Neutrophil (primary cell): Measurements from ENCODE around the gene PGF.
A peak's percentile ranks its signal among the peaks of the same experiment; 100 is the strongest.

Experiments
- H3K27ac ChIP-seq: fragments of 200-600 bp; sonication (generic); 2 replicates; pipeline ENCODE4 v1.5.1; 2016; ENCODE audit warnings: mild to moderate bottlenecking, moderate library complexity
- H3K27me3 ChIP-seq: fragments of 200-600 bp; sonication (generic); 2 replicates; pipeline ENCODE4 v1.6.0; 2016; ENCODE audit warnings: mild to moderate bottlenecking
- H3K36me3 ChIP-seq: fragments of 200-600 bp; sonication (generic); 2 replicates; pipeline ENCODE4 v1.5.1; 2017
- H3K4me1 ChIP-seq, 2 experiments: fragments of 200-600 bp in 1 of 2; sonication (generic) in 1 of 2; 1 replicate in 1 of 2; 2 replicates in 1 of 2; pipeline versions ENCODE4 v1.5.1 to v1.6.1; 2013 to 2016; ENCODE audit warnings: low read depth in 1 of 2, low read length in 1 of 2, mild to moderate bottlenecking in 1 of 2, moderate library complexity in 1 of 2; ENCODE audit not compliant: control insufficient read depth in 1 of 2, insufficient read depth in 1 of 2
- H3K4me3 ChIP-seq, 2 experiments: fragments of 200-600 bp in 1 of 2; sonication (generic) in 1 of 2; 1 replicate in 1 of 2; 2 replicates in 1 of 2; pipeline ENCODE4 v1.5.1; 2013 to 2016; ENCODE audit warnings: low read depth in 1 of 2, low read length in 1 of 2, mild to moderate bottlenecking in 1 of 2, moderate library complexity in 1 of 2
- H3K9me3 ChIP-seq: fragments of 200-600 bp; sonication (generic); 2 replicates; pipeline ENCODE4 v1.5.1; 2016
- CTCF ChIP-seq: fragments of 200-600 bp; sonication (generic); IDR thresholded peaks from 2 replicates; pipeline ENCODE4 v1.5.1; 2016; ENCODE audit warnings: antibody characterized with exemption

The PGF gene

GRCh38 chr14:74942181-74942580 lies 13.2 kb downstream of the PGF start:
- H3K4me3 ChIP-seq: no peak overlapping the region
- TF ChIP-seq CTCF: no peak
- H3K36me3 ChIP-seq: no peaks in the 10 kb centered on the region
- no peaks in the 10 kb centered on the region for H3K9me3 ChIP-seq
- no peaks in the 10 kb centered on the region for H3K27me3 ChIP-seq
- H3K4me1 ChIP-seq: peaks cover 7 to 25% of the 10 kb centered on the region in 2 experiments
- H3K27ac ChIP-seq: no peak overlapping the region

- Histone ChIP-seq H3K9me3 (no peaks in the 10 kb centered on the region), H3K27me3 (no peaks in the 10 kb centered on the region), H3K27ac (no peak overlapping the region), H3K4me1 (peaks cover 7 to 25% of the 10 kb centered on the region in 2 experiments), H3K4me3 (peak overlapping the region; percentile 2 to 18), H3K36me3 (no peaks in the 10 kb centered on the region)
- no peak for TF ChIP-seq CTCF
Observed at GRCh38 chr14:74941676-74942097, 13.7 kb downstream of the PGF start.

GRCh38 chr14:74940956-74941565 lies 14.3 kb downstream of the PGF start:
- peak overlapping the region; percentile 2 to 18 for H3K4me3 ChIP-seq
- H3K9me3 ChIP-seq: no peaks in the 10 kb centered on the region
- peaks cover 7 to 21% of the 10 kb centered on the region in 2 experiments for H3K4me1 ChIP-seq
- no peak overlapping the region for H3K27ac ChIP-seq
- H3K36me3 ChIP-seq: no peaks in the 10 kb centered on the region
- TF ChIP-seq CTCF: no peak
- no peaks in the 10 kb centered on the region for H3K27me3 ChIP-seq

- H3K4me3 ChIP-seq: no peak overlapping the region
- no peak for TF ChIP-seq CTCF
- H3K27ac ChIP-seq: no peak overlapping the region
- H3K27me3 ChIP-seq: peaks cover 7% of the 10 kb centered on the region
- peaks cover 7 to 20% of the 10 kb centered on the region in 2 experiments for H3K4me1 ChIP-seq
- no peaks in the 10 kb centered on the region for H3K36me3 ChIP-seq
- no peaks in the 10 kb centered on the region for H3K9me3 ChIP-seq
Observed at GRCh38 chr14:74938531-74939495, 16.6 kb downstream of the PGF start.

GRCh38 chr14:74937171-74937570 lies 18.2 kb downstream of the PGF start:
- Histone ChIP-seq H3K36me3 (no peaks in the 10 kb centered on the region), H3K4me1 (peaks cover 11 to 19% of the 10 kb centered on the region in 2 experiments)

More at GRCh38 chr14:74937171-74937570, 18.2 kb downstream of the PGF start:
- no peak overlapping the region for H3K27ac ChIP-seq
- no peak for TF ChIP-seq CTCF
- no peaks in the 10 kb centered on the region for H3K9me3 ChIP-seq
- no peak overlapping the region for H3K4me3 ChIP-seq
- H3K27me3 ChIP-seq: peaks cover 23% of the 10 kb centered on the region
